ENCODE results near the gene TRIP11. TPM values are rescaled to one million over a fixed set of nuclear protein-coding genes. Genes with fewer than 3 reads are reported as not detected.

The TRIP11 gene
- total and polyA plus RNA-seq, 2 experiments from 2014 or later: 24.1 to 69.5 TPM

- in situ Hi-C loops (cut with MboI): no loop called here
- TF ChIP-seq EZH2 (IDR thresholded peaks at IDR 0.05; ENCODE audit: insufficient read depth, poor library complexity, severe bottlenecking): no peak
- TF ChIP-seq EZH2phosphoT487 (IDR thresholded peaks at IDR 0.05; ENCODE audit: insufficient read depth, low read depth): no peak
- no peak for DNase-seq
- Histone ChIP-seq H3K27ac (no peak overlapping the region), H3K9me2 (ENCODE audit: insufficient read depth) (no peaks in the 10 kb centered on the region), H3K27me3 (replicated peaks; ENCODE audit: insufficient read depth) (no peaks in the 10 kb centered on the region), H3K9me3 (ENCODE audit: low read depth) (no peaks in the 10 kb centered on the region), H4K20me1 (ENCODE audit: insufficient read depth) (no peaks in the 10 kb centered on the region), H3K36me3 (ENCODE audit: low read depth) (peaks cover 55% of the 10 kb centered on the region), H2AFZ (no peak overlapping the region), H3K4me2 (ENCODE audit: unreplicated experiment) (no peak overlapping the region), H3K4me3 (no peak overlapping the region), H3K9ac (no peak overlapping the region), H3K79me2 (ENCODE audit: insufficient read depth) (peaks cover 22% of the 10 kb centered on the region), H3F3A (ENCODE audit: insufficient read depth) (peaks cover 6% of the 10 kb centered on the region; the same call in 1 of the 2 replicates), H3K4me1 (ENCODE audit: insufficient read depth) (no peaks in the 10 kb centered on the region)
- 34 to 60% methylated on average over 1 of the region's 1 CpG for WGBS, 2 experiments (ENCODE audit: low coverage in 1 of 2, low lambda C conversion rate in 2 of 2, missing lambda C conversion rate in 2 of 2)
Measured at GRCh38 chr14:92009604-92010003, 30.3 kb downstream of the TRIP11 start.

DNA sequence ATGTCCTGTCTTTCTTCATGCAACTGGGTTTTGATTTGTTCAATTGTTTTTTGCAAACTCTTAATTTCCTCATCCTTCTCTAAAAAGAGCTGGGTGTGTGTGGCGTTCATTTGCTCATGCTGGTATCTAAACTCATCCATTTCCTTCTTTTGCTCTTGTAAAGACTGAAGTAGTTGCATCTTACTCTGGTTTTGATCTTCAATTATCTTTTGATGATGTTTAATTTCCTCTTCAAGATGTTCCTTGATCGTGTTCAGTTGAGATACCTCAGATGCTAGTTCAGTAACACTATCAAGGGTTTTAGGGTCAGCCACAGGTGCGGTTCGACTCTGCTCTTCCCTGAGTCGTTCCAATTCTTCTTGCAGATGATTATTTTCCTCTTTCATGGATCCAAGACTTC lies 34.8 kb downstream of the TRIP11 start:
- Histone ChIP-seq H2AFZ (no peak overlapping the region), H4K20me1 (ENCODE audit: insufficient read depth) (no peaks in the 10 kb centered on the region), H3F3A (ENCODE audit: insufficient read depth) (peaks cover 13% of the 10 kb centered on the region; the same call in 1 of the 2 replicates), H3K4me3 (no peak overlapping the region), H3K9me2 (ENCODE audit: insufficient read depth) (no peaks in the 10 kb centered on the region), H3K4me2 (ENCODE audit: unreplicated experiment) (no peak overlapping the region), H3K36me3 (ENCODE audit: low read depth) (peaks cover 32% of the 10 kb centered on the region), H3K9me3 (ENCODE audit: low read depth) (no peaks in the 10 kb centered on the region), H3K9ac (no peak overlapping the region), H3K4me1 (ENCODE audit: insufficient read depth) (peaks cover 6% of the 10 kb centered on the region; the same call in 1 of the 2 replicates), H3K79me2 (ENCODE audit: insufficient read depth) (peaks cover 12% of the 10 kb centered on the region), H3K27ac (no peak overlapping the region), H3K27me3 (replicated peaks; ENCODE audit: insufficient read depth) (no peaks in the 10 kb centered on the region)
- WGBS, 2 experiments (ENCODE audit: low coverage in 1 of 2, low lambda C conversion rate in 2 of 2, missing lambda C conversion rate in 2 of 2): 89 to 93% methylated on average over 5 of the region's 5 CpGs
- in situ Hi-C loops (cut with MboI): no loop called here
- no peak for DNase-seq
- TF ChIP-seq EZH2phosphoT487 (IDR thresholded peaks at IDR 0.05; ENCODE audit: insufficient read depth, low read depth) (no peak), EZH2 (IDR thresholded peaks at IDR 0.05; ENCODE audit: insufficient read depth, poor library complexity, severe bottlenecking) (no peak)

- DNase-seq: peak; percentile 28
- Histone ChIP-seq H3K79me2 (ENCODE audit: insufficient read depth) (peaks cover 11% of the 10 kb centered on the region), H3K4me3 (no peak overlapping the region), H3F3A (ENCODE audit: insufficient read depth) (peaks cover 23% of the 10 kb centered on the region), H3K36me3 (ENCODE audit: low read depth) (peaks cover 36% of the 10 kb centered on the region), H3K9ac (no peak overlapping the region), H4K20me1 (ENCODE audit: insufficient read depth) (no peaks in the 10 kb centered on the region), H3K4me2 (ENCODE audit: unreplicated experiment) (no peak overlapping the region), H3K9me2 (ENCODE audit: insufficient read depth) (no peaks in the 10 kb centered on the region), H3K27ac (no peak overlapping the region), H3K4me1 (ENCODE audit: insufficient read depth) (peaks cover 6% of the 10 kb centered on the region), H2AFZ (no peak overlapping the region), H3K9me3 (ENCODE audit: low read depth) (no peaks in the 10 kb centered on the region), H3K27me3 (replicated peaks; ENCODE audit: insufficient read depth) (no peaks in the 10 kb centered on the region)
- WGBS, 2 experiments (ENCODE audit: low coverage in 1 of 2, low lambda C conversion rate in 2 of 2, missing lambda C conversion rate in 2 of 2): 96 to 100% methylated on average over 2 of the region's 2 CpGs
- in situ Hi-C loops (cut with MboI): no loop called here
- no peak for TF ChIP-seq EZH2phosphoT487 (IDR thresholded peaks at IDR 0.05; ENCODE audit: insufficient read depth, low read depth)
Measured at GRCh38 chr14:92004062-92004461, 35.8 kb downstream of the TRIP11 start.

DNA sequence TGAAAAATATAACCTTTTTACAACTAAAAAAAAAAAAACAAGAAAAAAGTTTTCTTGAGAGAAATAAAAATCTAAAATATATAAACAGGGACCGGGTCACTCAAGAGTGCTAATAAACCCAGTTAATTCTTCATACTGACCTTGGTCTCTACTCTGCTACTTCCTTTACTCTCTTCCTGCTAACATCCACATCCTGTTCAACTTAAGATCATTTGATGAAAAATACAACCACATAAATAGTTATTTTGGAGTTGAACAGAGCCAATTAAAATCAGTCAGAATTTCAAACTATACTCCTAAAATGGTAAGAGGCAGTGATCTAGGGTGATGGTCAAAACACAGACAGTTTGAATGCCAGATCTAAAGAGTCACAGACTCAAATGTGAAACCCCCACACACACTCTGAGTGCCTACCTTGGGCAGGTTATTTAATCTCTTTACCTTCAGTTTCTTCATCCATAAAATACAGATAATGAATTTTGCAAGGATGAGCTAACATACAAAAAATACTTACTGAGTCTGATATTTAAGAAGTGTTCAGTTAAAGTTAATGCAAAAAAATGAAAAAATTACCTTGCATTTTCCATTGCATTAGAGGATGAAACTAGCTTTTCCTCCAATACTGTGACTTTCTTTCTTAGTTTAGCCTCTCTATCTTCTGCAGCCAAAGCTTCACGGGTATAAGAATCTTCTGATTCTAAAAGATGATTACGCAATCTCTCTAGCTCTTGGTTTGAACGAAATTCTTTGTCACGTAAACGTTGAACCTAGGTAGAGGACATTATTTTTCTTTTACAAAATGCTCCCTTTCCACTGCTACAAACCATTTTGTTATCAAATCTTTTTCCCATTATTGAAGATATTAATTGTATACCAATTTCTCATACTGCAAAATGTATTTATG lies 40.9 kb downstream of the TRIP11 start:
- in situ Hi-C loops (cut with MboI): no loop called here
- H3K27ac ChIP-seq: no peak overlapping the region

More for the DNA sequence above, 40.9 kb downstream of the TRIP11 start:
- H2AFZ ChIP-seq: no peak overlapping the region
- H4K20me1 ChIP-seq (ENCODE audit: insufficient read depth): no peaks in the 10 kb centered on the region
- H3K4me3 ChIP-seq: no peak overlapping the region
- no peaks in the 10 kb centered on the region for H3K27me3 ChIP-seq (replicated peaks; ENCODE audit: insufficient read depth)
- H3K79me2 ChIP-seq (ENCODE audit: insufficient read depth): peaks cover 11% of the 10 kb centered on the region; the same call in 1 of the 2 replicates
- TF ChIP-seq EZH2phosphoT487 (IDR thresholded peaks at IDR 0.05; ENCODE audit: insufficient read depth, low read depth) (no peak), EZH2 (IDR thresholded peaks at IDR 0.05; ENCODE audit: insufficient read depth, poor library complexity, severe bottlenecking) (no peak)
- WGBS, 2 experiments (ENCODE audit: low coverage in 1 of 2, low lambda C conversion rate in 2 of 2, missing lambda C conversion rate in 2 of 2): 69 to 74% methylated on average over 6 of the region's 6 CpGs
- peaks cover 19% of the 10 kb centered on the region for H3K36me3 ChIP-seq (ENCODE audit: low read depth)
- peaks cover 28% of the 10 kb centered on the region for H3K4me1 ChIP-seq (ENCODE audit: insufficient read depth)
- peak; percentile 18 for DNase-seq
- H3K9me2 ChIP-seq (ENCODE audit: insufficient read depth): no peaks in the 10 kb centered on the region
- H3F3A ChIP-seq (ENCODE audit: insufficient read depth): peaks cover 46% of the 10 kb centered on the region
- H3K4me2 ChIP-seq (ENCODE audit: unreplicated experiment): no peak overlapping the region
- H3K9me3 ChIP-seq (ENCODE audit: low read depth): no peaks in the 10 kb centered on the region
- no peak overlapping the region for H3K9ac ChIP-seq

Data from GM23248 (cell line).